AG04449 (cell line): ENCODE results near the gene SCMH1.

ENCODE experiments used
- CTCF ChIA-PET: fragments of 350-600 bp; formaldehyde crosslinking; extraction: SDS; loops from one replicate; lab custom pipeline; 2021; ENCODE audit warnings: antibody characterized with exemption; lab: Yijun Ruan, JAX
- POLR2A ChIA-PET: fragments of 400-600, 350-600 bp; formaldehyde crosslinking; extraction: SDS; loops from one replicate; lab custom pipeline; 2020; ENCODE audit warnings: antibody characterized with exemption, inconsistent platforms; lab: Yijun Ruan, JAX
- DNase-seq: peaks from one replicate; pipeline ENCODE4 v3.0.0-alpha.2; 2010; ENCODE audit warnings: low read depth, low spot score
- H3K4me3 ChIP-seq: 2 replicates; pipeline ENCODE4 v1.5.1; 2011; ENCODE audit warnings: low read depth, mild to moderate bottlenecking, control low read depth, low read length
- TF ChIP-seq, protein P1 (sequence below): IDR thresholded peaks from one replicate; pipeline ENCODE4 v1.5.1; 2011; ENCODE audit warnings: mild to moderate bottlenecking, moderate library complexity, low read length, control low read depth, inconsistent platforms; ENCODE audit not compliant: insufficient read depth; ENCODE audit errors: missing control alignments

SCMH1 gene

GRCh38 chr1:41239988-41240610, 2.0 kb downstream of the SCMH1 start:
- DNase-seq: peak; percentile 31
- ChIA-PET POLR2A (no interaction called here), CTCF (interaction anchor here (0.8 to 1.6 kb wide), 10 partner anchors 11 to 217 kb away, joined by 3 to 6 read pairs (median 4); no protein-coding TSS in a partner anchor)
- TF ChIP-seq, protein P1, sequence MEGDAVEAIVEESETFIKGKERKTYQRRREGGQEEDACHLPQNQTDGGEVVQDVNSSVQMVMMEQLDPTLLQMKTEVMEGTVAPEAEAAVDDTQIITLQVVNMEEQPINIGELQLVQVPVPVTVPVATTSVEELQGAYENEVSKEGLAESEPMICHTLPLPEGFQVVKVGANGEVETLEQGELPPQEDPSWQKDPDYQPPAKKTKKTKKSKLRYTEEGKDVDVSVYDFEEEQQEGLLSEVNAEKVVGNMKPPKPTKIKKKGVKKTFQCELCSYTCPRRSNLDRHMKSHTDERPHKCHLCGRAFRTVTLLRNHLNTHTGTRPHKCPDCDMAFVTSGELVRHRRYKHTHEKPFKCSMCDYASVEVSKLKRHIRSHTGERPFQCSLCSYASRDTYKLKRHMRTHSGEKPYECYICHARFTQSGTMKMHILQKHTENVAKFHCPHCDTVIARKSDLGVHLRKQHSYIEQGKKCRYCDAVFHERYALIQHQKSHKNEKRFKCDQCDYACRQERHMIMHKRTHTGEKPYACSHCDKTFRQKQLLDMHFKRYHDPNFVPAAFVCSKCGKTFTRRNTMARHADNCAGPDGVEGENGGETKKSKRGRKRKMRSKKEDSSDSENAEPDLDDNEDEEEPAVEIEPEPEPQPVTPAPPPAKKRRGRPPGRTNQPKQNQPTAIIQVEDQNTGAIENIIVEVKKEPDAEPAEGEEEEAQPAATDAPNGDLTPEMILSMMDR: peak; percentile 37
- no peak overlapping the region for H3K4me3 ChIP-seq

- POLR2A ChIA-PET: no interaction called here
Observed at GRCh38 chr1:41238311-41238988, 3.7 kb downstream of the SCMH1 start.

GRCh38 chr1:41236781-41237180, 5.3 kb downstream of the SCMH1 start:
- H3K4me3 ChIP-seq: no peak overlapping the region
- ChIA-PET CTCF (interaction anchor here (0.9 to 1.0 kb wide), 3 partner anchors 46 to 213 kb away, joined by 3 to 4 read pairs (median 3); no protein-coding TSS in a partner anchor), POLR2A (interaction anchor here (0.6 kb wide), 1 partner anchor 21 kb away, joined by 3 read pairs; no protein-coding TSS in a partner anchor)
- no peak for DNase-seq
- TF ChIP-seq, protein P1: no peak

More at GRCh38 chr1:41238311-41238988, 3.7 kb downstream of the SCMH1 start:
- no peak for DNase-seq
- TF ChIP-seq, protein P1: no peak
- no peak overlapping the region for H3K4me3 ChIP-seq
- CTCF ChIA-PET: interaction anchor here (1.2 to 1.6 kb wide), 3 partner anchors 18 to 217 kb away, joined by 3 to 5 read pairs (median 3); partner anchors contain the start of gene SLFNL1

- POLR2A ChIA-PET: interaction anchor here (0.6 kb wide), 1 partner anchor 20 kb away, joined by 3 read pairs; no protein-coding TSS in a partner anchor
- H3K4me3 ChIP-seq: no peak overlapping the region
- no peak for DNase-seq
- CTCF ChIA-PET: interaction anchor here (1.0 kb wide), 1 partner anchor 47 kb away, joined by 3 read pairs; no protein-coding TSS in a partner anchor
- TF ChIP-seq, protein P1: no peak
Observed at GRCh38 chr1:41235893-41236292, 6.2 kb downstream of the SCMH1 start.

DNA sequence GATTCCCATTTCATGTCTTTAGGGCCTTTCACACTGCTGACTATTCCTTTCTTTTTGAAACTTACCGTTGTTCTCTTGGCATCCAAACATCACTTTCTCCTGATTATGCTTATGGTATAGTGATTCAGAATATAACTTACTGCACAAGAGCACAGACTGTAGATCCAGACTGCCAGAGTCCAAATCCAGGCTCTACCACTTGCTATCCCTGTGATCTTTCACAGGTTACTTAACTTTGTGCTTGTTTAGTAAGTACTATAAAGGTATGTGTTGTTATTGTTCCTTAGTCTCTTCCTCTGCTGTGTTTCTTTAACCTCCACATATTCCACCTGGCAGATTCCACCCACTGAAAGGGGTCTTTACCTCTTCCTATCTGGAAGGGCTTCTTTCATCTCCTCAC, 8.4 kb downstream of the SCMH1 start:
- no peak for DNase-seq
- POLR2A ChIA-PET: no interaction called here
- CTCF ChIA-PET: no interaction called here
- TF ChIP-seq, protein P1: no peak
- H3K4me3 ChIP-seq: no peak overlapping the region

- TF ChIP-seq, protein P1: no peak
- ChIA-PET CTCF (no interaction called here), POLR2A (no interaction called here)
- no peak overlapping the region for H3K4me3 ChIP-seq
- no peak for DNase-seq
Observed at GRCh38 chr1:41232305-41232704, 9.8 kb downstream of the SCMH1 start.
